HG02610 (cell line): ENCODE measurements around the gene SFMBT2.

Experiments used
- ATAC-seq: cut with Tn5 transposase; IDR thresholded peaks from one replicate; pipeline ENCODE4 v1.9.1; 2021; ENCODE audit warnings: mild to moderate bottlenecking, moderate library complexity; ENCODE audit not compliant: unreplicated experiment

Gene SFMBT2

GRCh38 chr10:7161484-7162250 lies 249.2 kb downstream of the SFMBT2 start:
- ATAC-seq, result no peak

DNA sequence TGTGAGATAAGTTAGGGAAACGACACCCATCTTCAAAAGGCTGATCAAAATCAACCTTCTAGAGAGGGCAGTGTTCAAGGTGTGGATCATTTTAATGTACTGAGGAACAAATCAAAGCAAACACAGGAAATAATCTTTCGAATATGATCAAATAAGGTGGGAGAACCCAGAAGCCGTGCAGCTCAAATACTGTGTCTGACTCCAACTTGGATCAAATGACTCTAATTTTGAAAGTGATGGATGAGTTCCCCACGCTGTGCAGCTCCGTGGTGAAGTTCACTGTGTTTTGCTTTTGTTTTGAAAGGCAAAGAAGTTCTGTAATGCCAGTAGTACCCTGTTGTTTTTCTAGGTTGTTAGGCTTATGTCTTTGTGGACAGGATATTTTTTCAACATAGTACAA lies 250.9 kb downstream of the SFMBT2 start:
- ATAC-seq, result no peak

- ATAC-seq, result no peak
Measured at GRCh38 chr10:7159517-7159916, 251.3 kb downstream of the SFMBT2 start.

DNA sequence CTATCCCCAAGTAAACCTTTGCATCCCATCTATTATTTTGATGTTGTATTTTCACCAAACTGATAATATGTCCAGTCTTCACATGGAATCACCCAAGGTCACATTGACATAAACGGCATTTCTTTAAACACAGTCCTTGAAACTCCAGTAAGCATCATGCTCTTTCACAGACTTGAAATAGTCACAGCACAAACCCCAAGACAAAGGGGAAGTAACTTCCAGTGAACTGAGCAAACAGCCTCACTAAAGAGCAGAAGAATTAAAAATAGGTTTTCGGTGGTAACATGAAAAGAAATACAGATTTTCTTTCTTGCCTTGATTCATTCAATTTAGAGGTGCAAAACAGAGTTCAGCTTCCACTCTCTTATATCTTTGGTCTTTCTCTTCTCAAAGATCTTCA lies 253.7 kb downstream of the SFMBT2 start:
- peak; percentile 54 for ATAC-seq

DNA sequence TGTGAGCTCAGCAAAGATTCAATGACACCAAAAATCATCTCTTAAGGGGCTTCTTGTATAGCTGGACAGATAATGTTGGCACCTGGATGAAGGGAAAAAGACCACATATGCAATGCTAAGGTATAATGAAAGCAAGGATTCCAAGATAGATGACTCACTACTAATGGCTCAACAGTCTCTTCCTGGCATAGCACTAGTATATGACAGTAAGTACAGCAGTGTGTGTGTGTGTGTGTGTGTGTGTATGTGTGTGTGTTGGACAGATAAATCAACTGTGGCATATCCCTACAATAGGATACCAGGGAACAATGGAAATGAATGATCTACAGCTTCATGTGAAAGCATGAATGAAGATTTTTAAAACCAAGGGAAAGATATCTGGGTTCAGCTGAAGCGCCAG lies 257.1 kb downstream of the SFMBT2 start:
- no peak for ATAC-seq

DNA sequence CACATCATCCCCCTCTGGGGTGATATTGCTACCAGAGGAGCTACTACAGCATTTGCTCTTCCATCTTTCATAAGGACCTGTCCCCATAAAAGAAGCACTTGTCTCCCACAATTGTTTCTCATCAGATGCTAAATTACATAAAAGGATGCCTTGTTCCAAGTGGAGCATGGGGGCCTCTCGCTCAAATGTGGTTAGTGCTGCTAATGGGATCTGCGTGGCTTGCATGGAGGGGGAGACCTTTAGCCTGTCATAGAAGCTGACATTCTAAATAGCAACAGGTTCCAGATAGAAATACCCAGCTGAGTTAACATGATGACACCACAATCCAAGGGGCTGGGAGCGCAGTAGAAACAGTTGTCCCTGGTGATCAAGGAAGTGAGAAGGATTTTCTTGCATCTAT lies 257.9 kb downstream of the SFMBT2 start:
- ATAC-seq, result no peak

- no peak for ATAC-seq
Measured at GRCh38 chr10:7152341-7152740, 258.5 kb downstream of the SFMBT2 start.

DNA sequence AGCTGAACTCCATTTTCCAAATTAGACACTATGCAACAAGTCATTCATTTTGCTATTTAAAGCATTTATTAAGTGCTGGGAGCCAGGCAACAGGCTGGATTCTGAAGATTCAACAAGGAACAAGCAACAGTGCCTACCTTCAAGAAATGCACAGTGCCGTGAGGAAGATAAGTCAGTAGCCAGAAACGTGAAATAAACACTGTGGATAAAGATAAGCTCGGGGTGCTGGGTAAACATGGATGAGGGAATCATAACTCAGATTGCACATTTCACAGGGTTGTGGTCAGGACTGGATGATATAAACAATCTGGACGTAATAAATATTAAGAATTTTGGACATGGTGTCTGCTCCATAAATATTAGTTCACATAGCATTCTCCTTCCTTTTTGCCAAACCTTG lies 259.3 kb downstream of the SFMBT2 start:
- no peak for ATAC-seq

- ATAC-seq, result no peak
Measured at GRCh38 chr10:7150349-7150748, 260.5 kb downstream of the SFMBT2 start.

- no peak for ATAC-seq
Measured at GRCh38 chr10:7146189-7146588, 264.6 kb downstream of the SFMBT2 start.

DNA sequence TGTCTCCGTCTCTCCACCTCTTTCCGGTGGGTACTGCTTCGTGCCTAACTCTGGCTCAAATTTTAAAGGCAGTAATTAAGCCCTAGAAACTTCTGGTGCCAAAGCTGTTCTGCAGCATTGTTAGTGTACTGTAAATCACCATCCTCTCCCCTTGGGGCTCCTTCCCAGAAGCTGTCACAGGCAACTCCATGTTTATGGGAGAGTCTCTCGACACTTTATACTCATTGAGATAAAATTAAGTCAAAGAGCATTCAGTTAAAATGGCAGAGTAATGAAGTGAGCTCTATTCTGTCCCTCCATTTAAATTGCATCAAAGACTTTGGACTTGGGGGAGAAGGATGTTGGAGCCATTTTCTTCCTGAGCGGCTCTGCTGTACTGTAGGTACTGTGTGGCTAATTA lies 274.8 kb downstream of the SFMBT2 start:
- no peak for ATAC-seq

GRCh38 chr10:7135188-7135587 lies 275.6 kb downstream of the SFMBT2 start:
- no peak for ATAC-seq

- ATAC-seq, result no peak
Measured at GRCh38 chr10:7134448-7134847, 276.4 kb downstream of the SFMBT2 start.

DNA sequence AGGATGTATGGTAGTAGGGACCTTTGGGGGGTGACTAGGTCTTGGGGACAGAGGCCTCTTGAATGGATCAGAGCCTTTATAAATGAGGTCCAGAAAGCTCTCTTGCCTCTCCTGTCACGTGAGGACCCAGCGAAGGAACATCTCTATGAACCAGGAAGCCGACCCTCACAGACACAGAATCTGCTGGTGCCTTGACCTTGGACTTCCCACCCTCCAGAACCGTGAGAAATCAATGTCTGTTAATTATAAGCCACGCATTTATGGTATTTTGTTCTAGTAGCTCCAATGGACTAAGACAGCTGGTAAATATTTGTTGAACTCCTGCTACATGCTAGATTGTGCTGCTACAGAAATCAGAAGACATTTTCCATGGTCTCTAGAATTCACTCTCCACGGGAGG lies 276.9 kb downstream of the SFMBT2 start:
- ATAC-seq, result no peak

DNA sequence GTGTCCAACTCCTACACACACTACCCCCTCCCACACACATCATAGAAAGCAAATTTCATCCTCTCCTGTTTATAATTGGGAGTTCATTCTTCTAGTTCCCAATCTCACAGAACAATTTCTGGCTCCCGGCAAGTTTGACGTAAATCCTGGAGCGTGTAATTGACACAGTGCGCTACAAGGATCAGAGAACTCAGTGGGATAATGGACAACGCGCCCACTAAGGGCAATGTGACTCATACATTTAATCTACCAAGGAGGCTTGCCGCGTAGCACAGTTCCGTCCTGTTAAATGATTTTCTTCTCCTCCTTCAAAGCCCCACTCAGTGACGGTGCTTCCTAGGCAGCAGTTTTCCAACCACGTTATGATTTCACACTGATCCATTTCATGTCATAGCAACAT lies 277.6 kb downstream of the SFMBT2 start:
- no peak for ATAC-seq

DNA sequence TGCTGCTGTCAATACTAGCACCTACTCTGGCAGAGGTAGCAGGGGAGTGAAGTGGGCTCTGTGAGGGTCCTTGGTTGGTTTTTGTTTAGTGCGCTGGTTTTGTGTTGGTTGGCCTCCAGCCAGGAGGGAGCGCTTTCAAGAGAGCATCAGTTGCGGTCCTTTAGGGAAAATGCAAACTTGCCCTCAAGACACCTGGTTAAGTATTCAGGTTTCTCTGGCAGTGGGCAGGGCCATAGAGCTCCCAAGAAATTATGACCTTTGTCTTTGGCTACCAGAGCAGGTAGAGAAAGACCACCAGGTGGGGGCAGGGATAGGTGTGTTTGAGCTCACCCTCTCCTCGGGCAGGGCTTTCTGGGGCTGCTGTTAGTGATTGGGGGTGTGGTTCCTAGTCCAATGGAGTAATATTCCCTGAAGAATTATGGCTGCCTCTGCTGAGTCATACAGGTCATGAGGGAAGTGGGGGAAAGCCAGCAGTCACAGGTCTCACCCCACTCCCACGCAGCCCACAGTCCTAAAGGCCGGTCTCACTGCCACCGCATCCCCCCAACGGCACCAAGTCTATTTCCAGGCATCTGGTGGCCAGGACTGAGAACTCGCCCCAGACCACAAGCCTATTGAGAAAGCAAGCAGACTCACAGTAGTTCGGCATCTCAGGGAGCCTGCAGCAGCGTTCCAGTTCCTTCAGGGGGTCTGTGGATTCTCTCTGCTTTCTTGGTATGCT lies 280.5 kb downstream of the SFMBT2 start:
- no peak for ATAC-seq

- ATAC-seq, result no peak
Measured at GRCh38 chr10:7123774-7124173, 287.1 kb downstream of the SFMBT2 start.

DNA sequence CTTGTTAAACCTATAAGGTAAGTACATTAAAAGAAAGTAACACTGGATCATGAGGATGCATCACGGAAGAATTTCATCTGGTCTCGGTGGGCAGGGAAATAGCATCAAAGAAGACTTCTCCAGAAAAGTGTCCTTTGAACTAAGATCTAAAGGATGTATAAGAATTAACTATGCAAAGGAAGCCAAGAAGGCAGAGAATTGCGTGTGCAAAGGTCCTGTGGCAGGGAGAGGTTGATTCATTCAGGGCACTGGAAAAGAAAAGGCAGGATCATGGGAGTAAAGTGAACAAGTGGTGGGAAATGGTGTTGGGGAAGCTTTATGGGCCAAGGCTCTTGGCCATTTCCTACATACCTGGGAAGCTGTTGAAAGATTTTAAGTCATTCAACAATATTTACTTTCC lies 288.3 kb downstream of the SFMBT2 start:
- ATAC-seq, result no peak

GRCh38 chr10:7121154-7121797 lies 289.6 kb downstream of the SFMBT2 start:
- ATAC-seq, result peak; percentile 72

GRCh38 chr10:7119325-7120015 lies 291.4 kb downstream of the SFMBT2 start:
- ATAC-seq, result no peak
